Smooth muscle cell (in vitro differentiated cells): ENCODE results near the gene MYBBP1A. TPM values are rescaled to one million over a fixed set of nuclear protein-coding genes. Genes with fewer than 3 reads are reported as not detected.

ENCODE experiments used
- DNase-seq: peaks from one replicate; lab custom pipeline; 2025; ENCODE audit not compliant: unreplicated experiment; lab: John Stamatoyannopoulos, UW
- H2AFZ ChIP-seq: fragments of 200-600 bp; sonication (generic); 2 replicates; pipeline ENCODE4 v1.6.0; 2016; ENCODE audit warnings: antibody characterized with exemption, low read depth, mild to moderate bottlenecking
- H3F3A ChIP-seq: fragments of 200-600 bp; sonication (generic); 2 replicates; pipeline ENCODE4 v1.6.0; 2017; ENCODE audit warnings: antibody characterized with exemption, low read depth
- H3K27ac ChIP-seq: fragments of 200-600 bp; sonication (generic); 2 replicates; pipeline ENCODE4 v1.5.1; 2016; ENCODE audit warnings: low read depth, mild to moderate bottlenecking
- H3K27me3 ChIP-seq: fragments of 200-600 bp; sonication (generic); 2 replicates; pipeline ENCODE4 v1.6.1; 2016; ENCODE audit warnings: low read depth, mild to moderate bottlenecking
- H3K36me3 ChIP-seq: fragments of 200-600 bp; sonication (generic); 2 replicates; pipeline ENCODE4 v1.5.1; 2016; ENCODE audit warnings: low read depth
- H3K4me1 ChIP-seq: fragments of 200-600 bp; sonication (generic); 2 replicates; pipeline ENCODE4 v1.5.1; 2016; ENCODE audit warnings: low read depth
- H3K4me2 ChIP-seq: fragments of 200-600 bp; sonication (generic); 2 replicates; pipeline ENCODE4 v1.6.0; 2016; ENCODE audit warnings: mild to moderate bottlenecking
- H3K4me3 ChIP-seq: fragments of 200-600 bp; sonication (generic); 2 replicates; pipeline ENCODE4 v1.5.1; 2016; ENCODE audit warnings: mild to moderate bottlenecking
- H3K79me2 ChIP-seq: fragments of 200-600 bp; sonication (generic); 2 replicates; pipeline ENCODE4 v1.6.0; 2016; ENCODE audit warnings: low read depth, mild to moderate bottlenecking
- H3K9ac ChIP-seq: fragments of 200-600 bp; sonication (generic); 2 replicates; pipeline ENCODE4 v1.6.0; 2016; ENCODE audit warnings: low read depth
- H3K9me3 ChIP-seq: fragments of 200-600 bp; sonication (generic); replicated peaks from 2 replicates; pipeline ENCODE4 v1.5.1; 2016; ENCODE audit warnings: low read depth
- H4K20me1 ChIP-seq: fragments of 200-600 bp; sonication (generic); 2 replicates; pipeline ENCODE4 v1.6.0; 2016; ENCODE audit warnings: low read depth
- CTCF ChIP-seq: fragments of 200-600 bp; sonication (generic); IDR thresholded peaks from 2 replicates; pipeline ENCODE4 v1.5.1; 2017; ENCODE audit warnings: borderline replicate concordance, mild to moderate bottlenecking, antibody characterized with exemption; ENCODE audit not compliant: insufficient read depth, poor library complexity, severe bottlenecking
- WGBS: methylation state at CpG from one replicate; pipeline ENCODE4 v1.1.7; 2016; ENCODE audit warnings: low lambda C conversion rate; 5-methylcytosine and 5-hydroxymethylcytosine counted together
- polyA plus RNA-seq: library from polyadenylated mRNA; unstranded; fragments of >200 nt; fragmentation: Nextera tagmentation; extraction: Ambion mirVana; gene quantifications from 2 replicates; pipeline ENCODE4 v1.2.1, GENCODE V29; 2016
- total RNA-seq: library from RNA; depleted of rRNA; stranded (reverse); fragments of >200 nt; gene quantifications from 2 replicates; pipeline ENCODE4 v1.2.3, GENCODE V29; 2014

The MYBBP1A gene
- total and polyA plus RNA-seq, 2 experiments from 2014 or later = 18.1 to 33.5 TPM

DNA sequence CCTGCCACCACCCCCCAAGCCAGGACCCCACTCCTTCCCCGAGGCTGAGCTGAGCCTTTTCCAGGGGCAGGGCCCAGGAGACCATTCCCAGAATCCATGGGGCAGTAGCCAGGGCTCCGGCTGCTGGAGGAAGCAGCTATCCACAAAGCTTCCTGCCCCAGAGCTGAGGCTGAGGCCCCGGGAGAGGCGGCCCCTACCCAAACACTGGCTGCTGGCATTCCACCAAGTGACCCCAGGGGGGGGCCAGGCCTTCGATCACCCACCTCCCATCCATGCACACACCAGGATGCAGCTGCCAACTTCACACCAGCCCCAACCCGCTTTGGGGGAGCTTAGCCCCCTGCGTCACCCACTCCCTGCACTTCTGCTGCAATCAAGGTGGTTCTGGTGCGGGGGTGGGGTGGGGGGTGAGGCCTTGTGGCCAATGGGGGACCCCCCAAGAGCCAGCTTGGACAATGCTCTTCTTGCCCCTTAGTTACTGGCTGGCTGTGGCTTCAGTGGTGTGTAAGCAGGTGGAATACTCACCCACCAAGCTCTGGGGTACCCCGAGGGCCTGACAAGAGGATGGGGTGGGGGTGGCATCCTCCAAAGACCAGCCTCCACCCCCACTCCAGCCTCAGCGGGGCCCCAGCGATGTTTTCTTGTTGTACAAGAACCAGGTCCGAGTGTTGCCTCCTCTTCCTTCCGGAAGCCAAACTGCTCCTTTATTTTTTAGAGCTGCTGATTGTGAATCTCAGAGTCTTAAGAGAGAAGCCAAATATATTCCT, 16.8 kb downstream of the MYBBP1A start:
- Histone ChIP-seq H2AFZ (no peak overlapping the region), H3K4me3 (no peak overlapping the region), H3K4me2 (no peak overlapping the region), H3K9me3 (no peaks in the 10 kb centered on the region), H3K27me3 (no peaks in the 10 kb centered on the region), H3K27ac (no peak overlapping the region), H3K4me1 (peaks cover 4% of the 10 kb centered on the region), H3K36me3 (no peaks in the 10 kb centered on the region), H3K9ac (no peak overlapping the region), H3F3A (no peaks in the 10 kb centered on the region), H3K79me2 (no peaks in the 10 kb centered on the region), H4K20me1 (peaks cover 3% of the 10 kb centered on the region)
- no peak for DNase-seq
- WGBS = 98% methylated on average over 11 of the region's 13 CpGs
- TF ChIP-seq CTCF = no peak

GRCh38 chr17:4537451-4538235, 17.5 kb downstream of the MYBBP1A start:
- peaks cover 3% of the 10 kb centered on the region for H4K20me1 ChIP-seq
- DNase-seq = no peak
- no peak overlapping the region for H3K9ac ChIP-seq
- no peak overlapping the region for H3K4me3 ChIP-seq
- no peak overlapping the region for H3K27ac ChIP-seq
- no peaks in the 10 kb centered on the region for H3F3A ChIP-seq
- no peak overlapping the region for H2AFZ ChIP-seq
- H3K4me2 ChIP-seq = no peak overlapping the region
- peaks cover 4% of the 10 kb centered on the region for H3K4me1 ChIP-seq
- H3K27me3 ChIP-seq = no peaks in the 10 kb centered on the region
- no peaks in the 10 kb centered on the region for H3K36me3 ChIP-seq
- 93% methylated on average over 19 of the region's 19 CpGs for WGBS
- no peaks in the 10 kb centered on the region for H3K79me2 ChIP-seq
- TF ChIP-seq CTCF = no peak
- no peaks in the 10 kb centered on the region for H3K9me3 ChIP-seq

DNA sequence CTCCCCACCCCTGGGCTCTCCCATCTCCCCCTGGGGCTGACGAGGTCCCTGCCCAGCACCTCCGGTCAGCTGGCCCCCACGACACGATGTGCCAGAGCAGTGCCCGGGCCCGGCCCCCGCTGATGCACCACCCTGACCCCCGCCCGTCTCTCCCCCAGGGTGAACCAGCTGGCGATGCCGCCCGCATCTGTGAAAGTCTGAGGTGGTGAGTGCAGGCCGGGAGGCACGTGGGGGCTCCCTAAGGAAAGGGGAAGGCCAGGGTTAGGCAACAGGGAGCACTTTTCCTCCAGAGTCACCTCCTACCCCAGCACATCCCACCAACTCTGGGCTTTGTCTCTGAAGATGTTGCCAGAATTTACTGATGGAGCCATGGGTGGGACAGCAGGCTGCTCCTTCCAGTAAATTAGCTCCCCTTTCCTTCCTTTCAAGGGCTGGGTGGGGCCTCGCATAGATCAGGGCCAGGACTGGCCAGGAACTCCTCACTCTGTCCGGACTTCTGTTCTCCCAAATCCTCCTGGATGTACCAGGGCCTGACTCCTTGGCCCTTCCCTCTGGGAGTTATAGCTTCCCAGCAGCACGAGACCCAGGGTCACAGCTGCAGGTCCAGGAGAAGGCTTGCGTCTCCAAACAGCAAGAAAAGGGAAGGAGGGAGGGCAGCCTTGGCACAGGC, 18.3 kb downstream of the MYBBP1A start:
- Histone ChIP-seq H3K36me3 (no peaks in the 10 kb centered on the region), H3K4me3 (no peak overlapping the region), H3K4me1 (peaks cover 4% of the 10 kb centered on the region), H4K20me1 (peaks cover 3% of the 10 kb centered on the region), H3K27ac (no peak overlapping the region), H3F3A (no peaks in the 10 kb centered on the region), H3K79me2 (no peaks in the 10 kb centered on the region), H2AFZ (no peak overlapping the region), H3K9me3 (no peaks in the 10 kb centered on the region), H3K27me3 (no peaks in the 10 kb centered on the region), H3K9ac (no peak overlapping the region), H3K4me2 (peak overlapping the region; percentile 76)
- WGBS = 81% methylated on average over 16 of the region's 18 CpGs
- no peak for TF ChIP-seq CTCF
- no peak for DNase-seq
